K562 (cell line): Measurements from ENCODE around the gene ZNF428. TPM values are rescaled to one million over a fixed set of nuclear protein-coding genes. Genes with fewer than 3 reads are reported as not detected.
"Not testable (repeated sequence)": the region's sequence is repeated elsewhere in the genome, so short reads cannot be mapped to it uniquely, and the experiment has no call there.

Experiments used
- ATAC-seq: fragments of 200-7000 bp; cut with Tn5 transposase; 3 replicates; pipeline ENCODE4 v1.9.1; 2020; ENCODE audit warnings: moderate library complexity
- BruUV-seq: library from RNA; stranded (reverse); fragments of 400-500 nt; replicated peaks from 2 replicates; lab custom pipeline; 2021; lab: Mats Ljungman, UMichigan
- CTCF ChIA-PET: fragments of 300-600 bp; formaldehyde crosslinking; extraction: SDS; loops from one replicate; lab custom pipeline; 2021; ENCODE audit warnings: low intra/inter-chr PET ratio; lab: Yijun Ruan, JAX
- POLR2A ChIA-PET: fragments of 300-600, 350-650 bp; sonication (Branson Sonifier 250); formaldehyde crosslinking; extraction: SDS; loops from one replicate; lab custom pipeline; 2021; ENCODE audit warnings: antibody characterized with exemption, inconsistent platforms; lab: Yijun Ruan, JAX
- DNase-seq, 4 experiments: peaks; one replicate each; pipeline versions ENCODE4 v3.0.0 to v3.0.0-alpha.2; 2011 to 2018; ENCODE audit warnings: low spot score in 3 of 4, mixed read lengths in 3 of 4; ENCODE audit errors: extremely low read depth in 1 of 4
- FAIRE-seq: peaks from 2 replicates; lab custom pipeline; 2011; peaks lifted over from hg19 to GRCh38; lab: Jason Lieb, UNC
- H2AFZ ChIP-seq: 2 replicates; pipeline ENCODE4 v1.6.0; 2011; ENCODE audit warnings: low read depth, low read length, control low read depth, inconsistent platforms
- H3K27ac ChIP-seq: fragments of 200-600 bp; 3 replicates; pipeline ENCODE4 v1.8.0; 2011; ENCODE audit warnings: low read depth, mild to moderate bottlenecking, control low read depth, inconsistent platforms, low read length, moderate library complexity, mixed read lengths; ENCODE audit errors: extremely low read depth
- H3K27me3 ChIP-seq, 2 experiments: fragments of 300-600 bp in 1 of 2; 2 replicates in 1 of 2; 3 replicates in 1 of 2; pipeline versions ENCODE4 v1.6.0 to v1.8.0; 2011; ENCODE audit warnings: inconsistent platforms in 2 of 2, low read length in 2 of 2, mild to moderate bottlenecking in 1 of 2, mixed read lengths in 1 of 2, moderate library complexity in 1 of 2; ENCODE audit not compliant: control insufficient read depth in 2 of 2, insufficient read depth in 2 of 2
- H3K36me3 ChIP-seq: fragments of 300-600 bp; 3 replicates; pipeline ENCODE4 v1.8.0; 2011; ENCODE audit warnings: mild to moderate bottlenecking, low read length, inconsistent platforms; ENCODE audit not compliant: control insufficient read depth, insufficient read depth
- H3K4me1 ChIP-seq, 2 experiments: fragments of 200-600 bp in 1 of 2; replicated peaks in 1 of 2; 2 replicates in 1 of 2; 3 replicates in 1 of 2; pipeline versions ENCODE4 v1.5.1 to v1.8.0; 2011; ENCODE audit warnings: inconsistent platforms in 2 of 2, low read length in 2 of 2, mild to moderate bottlenecking in 1 of 2, mixed read lengths in 1 of 2, moderate library complexity in 1 of 2; ENCODE audit not compliant: control insufficient read depth in 2 of 2, insufficient read depth in 2 of 2
- H3K4me2 ChIP-seq: 2 replicates; pipeline ENCODE4 v1.6.1; 2011; ENCODE audit warnings: low read length, control low read depth, inconsistent platforms, mixed read lengths; ENCODE audit not compliant: insufficient read depth
- H3K4me3 ChIP-seq: fragments of 200-600 bp; sonication (generic), shearing (Covaris generic); 2 replicates; pipeline ENCODE4 v1.5.1; 2016; ENCODE audit warnings: control low read depth, inconsistent platforms
- H3K79me2 ChIP-seq: fragments of 200-600 bp; 3 replicates; pipeline ENCODE4 v1.8.0; 2011; ENCODE audit warnings: low read length, inconsistent platforms; ENCODE audit not compliant: control insufficient read depth, insufficient read depth
- H3K9ac ChIP-seq, 2 experiments: 2 replicates each; pipeline versions ENCODE4 v1.6.0 to v1.6.1; 2011; ENCODE audit warnings: low read depth in 2 of 2, low read length in 2 of 2, control low read depth in 1 of 2, inconsistent platforms in 1 of 2, mild to moderate bottlenecking in 1 of 2, mixed read lengths in 1 of 2; ENCODE audit not compliant: insufficient read depth in 1 of 2
- H3K9me1 ChIP-seq: one replicate; pipeline ENCODE4 v1.6.0; 2011; ENCODE audit warnings: inconsistent platforms, mild to moderate bottlenecking, low read length, moderate library complexity; ENCODE audit not compliant: control insufficient read depth, insufficient read depth
- H3K9me3 ChIP-seq: replicated peaks from 2 replicates; pipeline ENCODE4 v1.5.1; 2011; ENCODE audit warnings: low read depth, low read length, inconsistent platforms; ENCODE audit not compliant: control insufficient read depth, insufficient read depth
- H4K20me1 ChIP-seq: replicated peaks from 2 replicates; pipeline ENCODE4 v1.6.1; 2011; ENCODE audit warnings: low read length, inconsistent platforms, mixed read lengths; ENCODE audit not compliant: control insufficient read depth, insufficient read depth
- GTF2A2 ChIP-seq: IDR thresholded peaks from 2 replicates; pipeline ENCODE4 v1.6.1; 2016; ENCODE audit warnings: mild to moderate bottlenecking, missing genetic modification characterization, missing compliant biosample characterization
- PPARD ChIP-seq: fragments of 250-450 bp; sonication (Bioruptor Pico); IDR thresholded peaks from 2 replicates; pipeline ENCODE4 v1.8.0; 2022; ENCODE audit warnings: inconsistent platforms, mild to moderate bottlenecking, moderate library complexity
- ZNF121 ChIP-seq: sonication (generic); formaldehyde crosslinking; conservative IDR thresholded peaks from 2 replicates; pipeline ENCODE4 v1.8.0; 2022; ENCODE audit warnings: missing genetic modification reagents
- ZNF512 ChIP-seq: IDR thresholded peaks from 2 replicates; pipeline ENCODE4 v1.6.1; 2016; ENCODE audit warnings: missing genetic modification characterization, missing compliant biosample characterization
- ZNF778 ChIP-seq: fragments of 450-650 bp; formaldehyde crosslinking; IDR thresholded peaks from 2 replicates; pipeline ENCODE4 v1.4.0; 2020; ENCODE audit warnings: mild to moderate bottlenecking, moderate library complexity
- ZZZ3 ChIP-seq: fragments of 450-650 bp; IDR thresholded peaks from 2 replicates; pipeline ENCODE4 v1.6.1; 2016; ENCODE audit warnings: antibody characterized with exemption, mild to moderate bottlenecking, moderate library complexity
- WGBS: fragments of 100-300 bp; shearing (Covaris generic); methylation state at CpG from one replicate; pipeline ENCODE4 v1.1.6; 2016; ENCODE audit warnings: low coverage, mixed read lengths; ENCODE audit not compliant: insufficient coverage; ENCODE audit errors: missing lambda C conversion rate; 5-methylcytosine and 5-hydroxymethylcytosine counted together
- in situ Hi-C: fragments of 300-500 bp; cut with MboI; formaldehyde crosslinking; loops from 4 replicates; pipeline ENCODE4 v1.15.0; 2018; ENCODE audit warnings: inconsistent platforms, mixed read lengths
- intact Hi-C: fragments of 100-400 bp; cut with micrococcal nuclease; formaldehyde crosslinking; loops from 2 replicates; pipeline ENCODE4 v1.14.2; 2022
- polyA plus RNA-seq, 8 experiments: library from polyadenylated mRNA; depleted of rRNA in 4 of 8; stranded (reverse) in 5 of 8; unstranded in 3 of 8; fragments of >200 nt; fragmentation: Nextera tagmentation in 2 of 8; fragmentation: Illumina TruSeq in 1 of 8; extraction: Ambion mirVana in 2 of 8; extraction: Trizol in 1 of 8; gene quantifications; 2 replicates each; pipeline versions ENCODE4 v1.2.1 to v1.2.3, GENCODE V29; 2011 to 2014; ENCODE audit warnings: inconsistent platforms in 1 of 8, missing spikeins in 1 of 8
- total RNA-seq, 7 experiments: library from RNA; depleted of rRNA in 6 of 7; stranded (reverse); fragments of >200 nt in 6 of 7; fragmentation: Illumina TruSeq in 2 of 7; extraction: Trizol in 2 of 7; gene quantifications; 2 replicates each; pipeline versions ENCODE4 v1.2.1 to v1.2.3, GENCODE V29; 2011 to 2021; ENCODE audit warnings: low replicate concordance in 1 of 7

The ZNF428 gene
- total and polyA plus RNA-seq, 9 of the 15 experiments (the other 6 are each of a cell fraction or from before 2014, with no cell fraction given), result 0.15 to 85.7 (median 15.9) TPM

DNA sequence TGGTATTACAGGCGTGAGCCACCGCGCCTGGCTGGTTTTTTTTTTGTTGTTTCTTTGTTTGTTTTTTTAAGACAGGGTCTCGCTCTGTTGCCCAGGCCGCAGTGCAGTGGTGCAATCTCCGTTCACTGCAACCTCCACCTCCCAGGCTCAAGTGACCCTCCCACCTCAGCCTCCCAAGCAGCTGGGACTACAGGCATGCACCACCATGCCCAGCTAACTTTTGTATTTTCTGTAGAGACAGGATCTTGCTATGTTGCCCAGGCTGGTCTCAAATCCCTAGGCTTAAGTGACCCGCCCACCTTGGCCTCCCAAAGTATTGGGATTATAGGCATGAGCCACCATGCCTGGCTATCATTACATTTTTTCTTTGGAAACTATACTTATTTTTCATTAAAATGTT, 30.8 kb upstream of the ZNF428 start:
- H3K79me2 ChIP-seq, H4K20me1 ChIP-seq, FAIRE-seq, H3K27ac ChIP-seq, DNase-seq, H3K4me2 ChIP-seq, H3K27me3 ChIP-seq, H3K4me1 ChIP-seq, ATAC-seq, H2AFZ ChIP-seq, H3K4me3 ChIP-seq, BruUV-seq, H3K9me3 ChIP-seq, H3K9ac ChIP-seq, POLR2A ChIA-PET, H3K9me1 ChIP-seq: not testable (repeated sequence)
- in situ Hi-C loops (loop anchor here (5.0 kb wide), 2 partner anchors 93 to 203 kb away; no protein-coding TSS in a partner anchor), intact Hi-C loops (loop anchor here (10.0 kb wide), 1 partner anchor 205 kb away; no protein-coding TSS in a partner anchor)
- WGBS, result 100% methylated on average over 7 of the region's 7 CpGs
- H3K36me3 ChIP-seq, result peaks cover 18% of the 10 kb centered on the region; the same call in 2 of the 3 replicates
- peak; percentile 51 for TF ChIP-seq ZNF121
- CTCF ChIA-PET, result interaction anchor here (2.1 kb wide), 1 partner anchor 55 kb away, joined by 6 read pairs; the partner anchor contains the start of gene IRGQ

DNA sequence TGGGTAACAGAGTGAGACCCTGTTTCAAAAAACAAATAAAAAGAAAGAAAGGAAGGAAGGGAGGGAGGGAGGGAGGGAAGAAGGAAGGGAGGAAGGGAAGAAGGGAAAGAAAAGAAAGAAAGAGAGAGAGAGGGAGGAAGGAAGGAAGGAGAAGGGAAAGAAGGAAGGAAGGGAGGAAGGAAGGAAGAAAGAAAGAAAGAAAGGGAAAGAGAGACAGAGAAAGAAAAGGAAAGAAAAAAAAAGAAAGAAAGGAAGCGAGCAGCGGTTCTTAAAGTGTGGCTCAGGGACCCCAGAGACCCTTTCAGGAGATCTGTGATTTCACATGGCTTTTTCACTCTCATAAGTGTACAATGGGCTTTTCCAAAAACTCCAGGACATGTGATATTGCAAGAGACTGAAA, 30.1 kb upstream of the ZNF428 start:
- Histone ChIP-seq H3K27me3 (no peaks in the 10 kb centered on the region), H3K27ac (no peak overlapping the region)
- POLR2A ChIA-PET, result interaction anchor here (0.7 to 0.8 kb wide), 3 partner anchors 10 to 103 kb away, joined by 3 to 4 read pairs (median 3); no protein-coding TSS in a partner anchor

More for the DNA sequence above, 30.1 kb upstream of the ZNF428 start:
- in situ Hi-C loops, result no loop called here
- TF ChIP-seq GTF2A2 (tag) (no peak), ZNF778 (no peak), ZZZ3 (no peak), ZNF512 (peak; percentile 48; the same call in 1 of the 2 replicates), PPARD (CRISPR knock-in tag) (no peak)
- H3K36me3 ChIP-seq, result peaks cover 15% of the 10 kb centered on the region; the same call in 2 of the 3 replicates
- no peak overlapping the region for H3K4me3 ChIP-seq
- no peak for DNase-seq
- no peak overlapping the region for H3K4me2 ChIP-seq
- WGBS, result 86% methylated on average over 2 of the region's 2 CpGs
- no peak overlapping the region for H2AFZ ChIP-seq
- no TSS peak for BruUV-seq
- no peaks in the 10 kb centered on the region for H3K79me2 ChIP-seq
- H3K9me1 ChIP-seq, result no peaks in the 10 kb centered on the region
- no peak for FAIRE-seq
- H3K9ac ChIP-seq, result no peak overlapping the region
- no peak for ATAC-seq
- no peaks in the 10 kb centered on the region; the same call in 1 of the 2 replicates for H3K9me3 ChIP-seq
- intact Hi-C loops, result no loop called here
- CTCF ChIA-PET, result no interaction called here
- no peaks in the 10 kb centered on the region for H4K20me1 ChIP-seq
- H3K4me1 ChIP-seq, result peaks cover 0 to 3% of the 10 kb centered on the region in 2 experiments; a peak in 1 of 5 replicates
